Neuron (in vitro differentiated cells): ENCODE results near the gene TMTC4.

Experiments used
- H2AFZ ChIP-seq: one replicate; pipeline ENCODE4 v1.6.1; 2013; ENCODE audit warnings: low read depth, mild to moderate bottlenecking, inconsistent platforms, low read length, moderate library complexity
- H3K27me3 ChIP-seq: one replicate; pipeline ENCODE4 v1.6.1; 2013; ENCODE audit warnings: low read length; ENCODE audit not compliant: insufficient read depth
- H3K36me3 ChIP-seq: one replicate; pipeline ENCODE4 v1.6.1; 2013; ENCODE audit warnings: low read length; ENCODE audit not compliant: insufficient read depth
- H3K4me1 ChIP-seq: one replicate; pipeline ENCODE4 v1.6.1; 2013; ENCODE audit warnings: low read length; ENCODE audit not compliant: insufficient read depth
- H3K4me3 ChIP-seq: 2 replicates; pipeline ENCODE4 v1.5.1; 2013; ENCODE audit warnings: mild to moderate bottlenecking, low read length, moderate library complexity
- H3K9me3 ChIP-seq: one replicate; pipeline ENCODE4 v1.6.1; 2013; ENCODE audit warnings: low read length

TMTC4 gene

DNA sequence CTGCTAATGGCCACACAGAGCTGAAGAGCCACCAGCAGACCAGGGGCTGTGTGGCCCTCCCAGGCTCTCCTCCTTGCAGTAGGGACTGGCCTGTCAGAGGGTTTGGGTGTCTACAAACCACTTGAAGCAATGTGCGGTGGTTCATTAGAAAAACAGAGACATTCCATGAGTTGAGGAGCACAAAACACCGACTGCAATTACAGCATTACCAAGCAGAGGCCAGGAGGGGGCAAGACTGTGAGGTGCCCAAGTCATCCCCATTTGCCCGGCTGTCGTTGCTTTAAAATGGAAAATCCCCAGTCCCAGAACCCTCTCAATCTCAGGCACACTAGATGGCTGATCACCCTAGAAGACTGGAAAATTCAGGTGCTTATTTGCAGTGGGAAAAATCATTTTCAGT, 15.0 kb downstream of the TMTC4 start:
- Histone ChIP-seq H3K9me3 (no peaks in the 10 kb centered on the region), H3K4me3 (no peak overlapping the region)

DNA sequence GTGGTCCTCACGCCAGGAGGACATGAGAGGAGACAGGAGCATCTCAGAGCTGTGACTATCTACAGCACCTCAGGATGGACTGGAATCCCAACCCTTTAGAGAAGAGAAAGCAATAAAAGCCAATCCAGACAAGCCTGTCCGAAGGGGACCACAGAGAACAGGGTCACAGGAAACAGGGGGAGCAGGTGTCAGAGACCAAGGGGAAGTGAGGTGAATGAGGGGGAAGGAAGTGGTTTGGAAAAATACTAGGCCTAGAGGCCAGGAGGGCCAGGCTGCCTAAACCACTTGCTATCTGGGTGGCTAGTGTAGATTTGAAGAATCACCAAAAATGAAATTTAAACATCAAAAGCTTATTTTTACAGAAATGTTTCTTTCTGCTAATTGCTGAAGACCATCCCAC, 16.2 kb downstream of the TMTC4 start:
- Histone ChIP-seq H2AFZ (no peak overlapping the region), H3K36me3 (peaks cover 81% of the 10 kb centered on the region), H3K27me3 (no peaks in the 10 kb centered on the region), H3K9me3 (no peaks in the 10 kb centered on the region), H3K4me1 (no peaks in the 10 kb centered on the region), H3K4me3 (no peak overlapping the region)

More for the DNA sequence above, 15.0 kb downstream of the TMTC4 start:
- peaks cover 83% of the 10 kb centered on the region for H3K36me3 ChIP-seq
- H3K27me3 ChIP-seq, result no peaks in the 10 kb centered on the region
- no peaks in the 10 kb centered on the region for H3K4me1 ChIP-seq
- no peak overlapping the region for H2AFZ ChIP-seq

DNA sequence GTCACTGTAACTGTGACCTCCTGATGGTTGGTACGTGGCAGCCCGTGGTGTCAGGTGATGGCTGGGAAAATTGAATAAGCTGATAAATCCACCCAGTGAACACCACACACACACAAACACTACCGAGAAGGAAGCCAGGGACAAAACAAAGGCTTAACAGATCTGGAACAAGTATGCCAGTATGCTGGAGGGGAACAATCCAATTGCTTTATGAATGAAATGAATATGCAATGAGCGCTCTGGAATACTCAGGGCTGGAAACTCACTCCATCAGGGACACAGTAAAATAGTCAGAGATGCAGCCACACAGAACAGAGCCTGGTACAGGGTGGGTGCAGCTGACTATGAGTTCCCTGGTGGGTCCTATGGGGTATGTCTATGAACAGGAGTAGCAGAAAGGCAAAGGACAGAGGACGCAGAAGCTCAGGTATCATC, 16.7 kb downstream of the TMTC4 start:
- Histone ChIP-seq H3K36me3 (peaks cover 79% of the 10 kb centered on the region), H3K9me3 (no peaks in the 10 kb centered on the region), H3K4me1 (no peaks in the 10 kb centered on the region), H3K27me3 (no peaks in the 10 kb centered on the region), H2AFZ (no peak overlapping the region), H3K4me3 (no peak overlapping the region)

DNA sequence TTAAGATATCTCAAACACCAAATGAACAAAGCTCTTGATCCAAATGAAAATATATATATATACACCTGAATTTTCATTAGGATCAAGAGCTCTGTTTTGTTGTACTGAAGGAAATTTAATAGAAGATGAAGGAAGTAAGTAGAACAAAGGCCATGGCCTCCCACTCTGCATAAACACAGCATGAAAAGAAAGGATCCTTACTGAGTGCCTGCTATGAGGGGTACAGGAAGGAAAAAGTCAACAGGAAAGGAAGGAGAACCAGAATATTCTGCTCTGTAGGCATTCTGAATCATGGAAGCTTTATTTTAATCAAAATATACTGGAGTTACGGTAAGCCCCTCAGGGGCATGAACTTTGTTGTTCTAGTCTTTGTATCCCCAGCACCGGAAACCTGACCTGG, 22.1 kb downstream of the TMTC4 start:
- no peaks in the 10 kb centered on the region for H3K27me3 ChIP-seq
- peaks cover 40% of the 10 kb centered on the region for H3K36me3 ChIP-seq
- no peaks in the 10 kb centered on the region for H3K9me3 ChIP-seq
- no peaks in the 10 kb centered on the region for H3K4me1 ChIP-seq
- H2AFZ ChIP-seq, result no peak overlapping the region
- no peak overlapping the region for H3K4me3 ChIP-seq

DNA sequence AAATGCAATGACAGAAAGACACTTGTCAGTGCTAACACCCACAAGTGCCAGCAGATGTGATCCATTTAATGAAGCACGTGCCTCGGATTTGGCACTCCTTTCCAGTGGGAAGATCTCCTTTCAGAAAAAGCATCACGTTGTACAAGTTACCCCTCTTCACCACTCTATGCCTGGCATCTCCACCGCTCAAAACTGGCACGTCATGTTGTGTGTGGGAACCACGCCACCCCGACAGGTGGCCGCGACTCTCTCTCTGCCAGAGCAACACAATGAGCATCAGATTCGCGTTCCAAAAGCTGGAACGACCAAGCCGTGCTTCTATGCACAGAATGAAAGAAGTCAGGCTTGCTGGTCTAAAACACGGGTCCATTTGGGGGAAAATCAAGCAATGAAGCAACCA, 24.3 kb downstream of the TMTC4 start:
- Histone ChIP-seq H3K36me3 (peaks cover 27% of the 10 kb centered on the region), H3K4me1 (no peaks in the 10 kb centered on the region), H3K27me3 (no peaks in the 10 kb centered on the region), H2AFZ (no peak overlapping the region), H3K4me3 (no peak overlapping the region), H3K9me3 (no peaks in the 10 kb centered on the region)

DNA sequence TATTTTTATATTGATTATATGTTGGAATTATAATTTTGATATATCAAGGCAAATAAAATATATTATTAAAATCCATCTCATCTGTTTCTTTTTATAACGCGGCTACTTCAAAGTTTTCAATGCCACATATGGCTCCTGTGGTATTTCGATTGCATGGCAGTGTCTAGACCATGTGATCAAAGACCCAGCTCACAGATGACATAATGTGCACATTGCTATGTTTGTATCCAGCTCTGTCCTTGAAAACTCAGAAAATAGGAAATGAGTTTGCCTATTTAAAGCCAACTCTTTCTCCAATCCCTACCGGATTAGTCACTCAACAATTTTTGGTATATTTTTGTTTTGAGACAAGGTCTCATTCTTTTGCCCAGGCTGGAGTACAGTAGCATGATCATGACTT, 26.2 kb downstream of the TMTC4 start:
- Histone ChIP-seq H3K27me3 (no peaks in the 10 kb centered on the region), H3K4me3 (no peak overlapping the region), H2AFZ (no peak overlapping the region), H3K36me3 (peaks cover 18% of the 10 kb centered on the region), H3K4me1 (no peaks in the 10 kb centered on the region), H3K9me3 (no peaks in the 10 kb centered on the region)

DNA sequence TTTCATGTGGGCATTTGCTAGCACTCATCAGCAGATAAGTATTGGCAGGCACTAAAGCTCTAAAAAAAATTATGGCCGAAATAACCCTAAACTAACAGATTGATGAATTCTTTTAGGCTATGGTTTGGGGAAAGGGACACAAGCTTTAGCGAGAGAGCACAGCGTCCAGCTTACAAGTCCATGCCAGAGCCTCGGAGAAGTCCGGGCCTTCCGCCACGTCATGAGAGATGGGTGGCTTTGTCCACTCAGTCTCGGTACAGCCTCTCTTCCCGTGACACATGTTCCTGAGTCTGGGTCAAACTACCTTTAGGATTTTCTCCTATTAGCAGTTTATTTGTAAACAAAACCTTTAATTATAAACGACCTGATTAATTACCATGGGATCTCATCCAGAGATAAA, 27.7 kb downstream of the TMTC4 start:
- Histone ChIP-seq H3K4me1 (no peaks in the 10 kb centered on the region), H3K27me3 (no peaks in the 10 kb centered on the region), H3K36me3 (peaks cover 30% of the 10 kb centered on the region)

DNA sequence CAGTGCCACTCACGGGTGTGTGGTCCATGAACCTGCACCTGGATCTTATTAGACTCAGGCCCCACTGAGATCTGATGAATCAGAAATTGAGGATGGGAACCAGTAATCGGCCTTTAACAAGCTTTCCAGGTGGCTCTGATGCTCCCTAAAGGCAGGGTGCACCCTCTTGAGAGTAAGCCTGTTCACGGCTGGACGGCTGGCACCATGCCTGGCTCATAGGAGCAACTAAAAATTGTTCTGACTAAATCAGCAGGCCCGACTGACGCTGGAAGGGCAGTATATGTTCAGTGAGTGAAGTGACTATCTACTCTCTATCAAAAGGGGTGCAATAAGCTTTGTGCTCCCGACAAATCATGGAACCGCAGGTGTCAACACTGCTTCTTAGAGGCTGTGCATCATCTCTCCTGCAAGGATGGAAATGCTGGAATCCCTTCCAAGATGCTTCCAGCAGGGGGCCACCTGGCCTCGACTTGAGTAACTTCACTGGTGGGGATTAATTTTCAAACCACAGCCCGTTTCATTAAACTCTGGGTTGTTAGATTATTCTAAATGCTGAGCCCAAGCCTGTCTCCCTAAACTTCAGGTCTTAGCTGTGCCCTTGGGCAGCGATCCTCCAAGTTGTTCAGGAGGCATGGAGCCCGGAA, 28.4 kb downstream of the TMTC4 start:
- Histone ChIP-seq H3K4me1 (no peaks in the 10 kb centered on the region), H3K36me3 (peaks cover 38% of the 10 kb centered on the region), H3K9me3 (no peaks in the 10 kb centered on the region), H3K27me3 (no peaks in the 10 kb centered on the region), H3K4me3 (no peak overlapping the region), H2AFZ (no peak overlapping the region)

More for the DNA sequence above, 27.7 kb downstream of the TMTC4 start:
- no peak overlapping the region for H3K4me3 ChIP-seq
- no peaks in the 10 kb centered on the region for H3K9me3 ChIP-seq
- H2AFZ ChIP-seq, result no peak overlapping the region

DNA sequence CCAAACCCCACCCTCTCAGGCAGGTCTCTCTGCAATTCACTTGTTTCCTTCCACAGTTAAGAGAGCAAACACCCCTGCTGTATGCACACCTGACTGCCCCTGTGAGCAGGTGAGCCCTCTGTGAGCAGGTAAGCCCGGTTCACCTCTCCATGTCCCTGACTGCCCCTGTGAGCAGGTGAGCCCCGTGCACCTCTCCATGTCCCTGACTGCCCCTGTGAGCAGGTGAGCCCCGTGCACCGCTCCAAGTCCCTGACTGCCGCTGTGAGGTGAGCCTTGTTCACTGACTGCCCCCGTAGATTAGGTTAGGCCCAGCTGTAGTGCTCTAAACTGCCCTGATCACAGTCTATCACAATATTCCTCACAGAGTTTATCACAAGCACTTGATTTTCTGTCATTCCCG, 29.2 kb downstream of the TMTC4 start:
- H2AFZ ChIP-seq, result no peak overlapping the region
- no peak overlapping the region for H3K4me3 ChIP-seq
- H3K4me1 ChIP-seq, result no peaks in the 10 kb centered on the region
- no peaks in the 10 kb centered on the region for H3K27me3 ChIP-seq
- no peaks in the 10 kb centered on the region for H3K9me3 ChIP-seq
- peaks cover 43% of the 10 kb centered on the region for H3K36me3 ChIP-seq

DNA sequence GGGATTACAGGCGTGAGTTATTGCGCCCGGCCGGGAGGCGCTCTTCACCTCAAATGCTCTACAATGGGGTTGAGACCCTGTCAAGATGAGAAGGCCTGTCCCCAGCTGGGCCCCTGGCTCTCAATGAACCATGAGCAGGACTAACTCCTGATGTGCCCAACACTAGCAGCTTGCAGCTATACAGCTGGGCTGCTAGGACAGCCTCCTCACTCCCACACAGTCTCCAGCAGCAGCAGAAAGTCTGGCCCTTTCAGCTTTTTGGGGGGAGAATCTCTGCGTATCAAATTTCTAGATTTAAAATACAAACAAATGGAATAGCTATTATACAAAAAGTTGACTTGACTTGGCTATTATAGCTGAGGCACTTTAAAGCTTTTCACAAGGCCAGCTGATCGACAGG, 30.2 kb downstream of the TMTC4 start:
- Histone ChIP-seq H3K36me3 (peaks cover 41% of the 10 kb centered on the region), H3K4me1 (no peaks in the 10 kb centered on the region), H3K9me3 (no peaks in the 10 kb centered on the region), H3K27me3 (no peaks in the 10 kb centered on the region), H3K4me3 (no peak overlapping the region), H2AFZ (no peak overlapping the region)

DNA sequence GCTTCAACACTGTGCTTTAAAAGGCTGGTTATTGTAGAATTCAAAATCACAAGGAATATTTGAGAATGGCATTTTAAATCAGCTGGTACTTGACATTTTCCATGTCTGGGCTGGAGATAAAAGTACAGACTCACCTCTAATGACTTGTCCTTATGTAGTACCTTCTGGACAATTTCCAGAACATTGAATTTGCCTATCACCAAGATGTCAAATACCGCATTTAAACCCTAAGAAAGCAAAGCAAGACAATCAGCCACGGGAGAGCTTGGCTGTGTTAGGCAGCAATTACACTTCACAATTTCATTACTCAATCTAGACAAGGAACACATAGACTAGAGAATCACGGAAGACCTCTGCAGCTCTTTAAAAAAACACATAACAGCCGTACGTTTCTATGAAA, 36.8 kb downstream of the TMTC4 start:
- Histone ChIP-seq H3K27me3 (no peaks in the 10 kb centered on the region), H3K4me3 (no peak overlapping the region), H3K4me1 (no peaks in the 10 kb centered on the region), H2AFZ (no peak overlapping the region), H3K36me3 (peaks cover 73% of the 10 kb centered on the region), H3K9me3 (no peaks in the 10 kb centered on the region)

DNA sequence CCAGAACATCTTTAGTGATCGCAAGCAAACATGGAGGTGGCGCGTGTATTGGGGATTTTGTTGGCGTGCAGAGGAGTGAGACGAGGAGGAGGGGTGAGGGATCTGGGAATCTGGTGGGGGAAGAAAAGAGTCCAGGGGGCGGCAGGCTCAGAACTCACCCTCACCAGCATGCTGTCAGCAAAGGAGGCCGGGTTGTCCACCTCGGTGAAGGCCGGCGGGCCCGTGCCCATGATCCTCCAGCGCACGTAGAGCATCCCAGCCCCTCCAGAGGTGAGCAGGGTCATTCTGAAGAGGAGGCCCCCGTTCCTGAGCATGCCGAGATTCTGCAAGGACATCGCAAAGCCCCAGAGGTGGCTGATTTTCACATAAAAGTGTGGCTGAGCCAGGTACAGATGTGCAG, 37.2 kb downstream of the TMTC4 start:
- peaks cover 69% of the 10 kb centered on the region for H3K36me3 ChIP-seq
- no peak overlapping the region for H2AFZ ChIP-seq
- no peak overlapping the region for H3K4me3 ChIP-seq
- H3K9me3 ChIP-seq, result no peaks in the 10 kb centered on the region
- H3K27me3 ChIP-seq, result no peaks in the 10 kb centered on the region
- no peaks in the 10 kb centered on the region for H3K4me1 ChIP-seq

DNA sequence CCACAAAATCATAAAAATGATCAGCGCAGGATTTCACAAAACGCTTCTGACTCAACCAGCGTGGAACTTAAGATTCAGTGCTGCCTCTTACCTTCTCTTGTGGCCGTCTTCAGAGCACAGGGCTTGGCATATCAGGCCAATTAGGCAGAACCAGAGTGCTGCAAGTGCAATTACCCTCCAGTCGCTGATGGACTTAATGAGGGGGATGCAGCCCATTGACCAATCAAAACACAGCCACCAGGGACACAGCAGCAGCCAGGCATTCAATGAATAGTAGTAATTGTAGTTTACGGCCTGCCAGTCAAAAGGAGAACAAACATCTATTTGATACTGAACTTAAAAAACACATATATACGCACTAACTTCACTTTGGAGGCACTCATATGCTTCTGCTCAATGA, 38.2 kb downstream of the TMTC4 start:
- Histone ChIP-seq H3K4me1 (peaks cover under 1% of the 10 kb centered on the region), H3K9me3 (no peaks in the 10 kb centered on the region), H3K27me3 (no peaks in the 10 kb centered on the region), H3K36me3 (peaks cover 60% of the 10 kb centered on the region), H3K4me3 (no peak overlapping the region), H2AFZ (no peak overlapping the region)

DNA sequence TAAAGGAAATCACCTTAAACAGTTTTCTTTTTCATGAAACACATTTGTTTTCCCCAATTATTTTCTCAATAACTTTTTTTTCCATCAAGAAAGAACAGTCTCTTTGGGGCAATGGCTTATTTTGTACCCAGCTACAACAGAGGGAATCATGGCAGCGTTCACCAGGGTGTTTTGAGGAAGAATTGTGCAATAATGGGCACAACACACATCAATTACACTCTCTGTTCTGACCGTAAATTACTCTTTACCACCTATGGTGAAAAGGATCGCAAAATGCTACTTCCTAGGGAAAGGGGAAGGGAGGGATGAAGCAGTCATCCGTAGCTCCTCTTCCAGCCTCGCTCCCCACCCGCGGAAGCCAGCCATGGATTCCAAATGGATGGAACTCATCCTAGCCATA, 38.6 kb downstream of the TMTC4 start:
- Histone ChIP-seq H3K27me3 (no peaks in the 10 kb centered on the region), H3K4me1 (peaks cover 5% of the 10 kb centered on the region), H3K36me3 (peaks cover 55% of the 10 kb centered on the region), H2AFZ (no peak overlapping the region), H3K9me3 (no peaks in the 10 kb centered on the region), H3K4me3 (no peak overlapping the region)
